Stimulated activated CD4-positive, alpha-beta T cell treated with anti-CD3 and anti-CD28 coated beads, TNF-alpha, amount 100 ng/mL, for 24 hours (primary cell): ENCODE data around the gene CD300E.
"Not testable (repeated sequence)": the region's sequence is repeated elsewhere in the genome, so short reads cannot be mapped to it uniquely, and the experiment has no call there.

ENCODE experiments used
- DNase-seq, 3 experiments: peaks; one replicate each; pipeline ENCODE4 v3.0.0-alpha.2; 2020; ENCODE audit warnings: low read depth in 3 of 3

Gene CD300E

GRCh38 chr17:74635418-74635817, 11.9 kb upstream of the CD300E start:
- DNase-seq, result no peak

GRCh38 chr17:74633326-74633725, 9.8 kb upstream of the CD300E start:
- DNase-seq, result no peak

- DNase-seq, result no peak
Measured at GRCh38 chr17:74632617-74633016, 9.1 kb upstream of the CD300E start.

- no peak for DNase-seq
Measured at GRCh38 chr17:74631468-74632450, 8.2 kb upstream of the CD300E start.

- not testable (repeated sequence) for DNase-seq
Measured at GRCh38 chr17:74630251-74630650, 6.7 kb upstream of the CD300E start.

- no peak for DNase-seq
Measured at GRCh38 chr17:74625661-74626060, 2.1 kb upstream of the CD300E start.

- DNase-seq, result no peak
Measured at GRCh38 chr17:74624131-74624530, 593 bp upstream of the CD300E start.

GRCh38 chr17:74619077-74619673, 4.4 kb downstream of the CD300E start:
- DNase-seq, result no peak

- no peak for DNase-seq
Measured at GRCh38 chr17:74618451-74618850, 5.1 kb downstream of the CD300E start.

- no peak for DNase-seq
Measured at GRCh38 chr17:74616696-74617095, 6.8 kb downstream of the CD300E start.

GRCh38 chr17:74612046-74612445, 11.5 kb downstream of the CD300E start:
- DNase-seq, result no peak

- no peak for DNase-seq
Measured at GRCh38 chr17:74610108-74610507, 13.4 kb downstream of the CD300E start.

- DNase-seq, result no peak
Measured at GRCh38 chr17:74608511-74608910, 15.0 kb downstream of the CD300E start.

- DNase-seq, result no peak
Measured at GRCh38 chr17:74607221-74607620, 16.3 kb downstream of the CD300E start.

GRCh38 chr17:74606050-74606449, 17.5 kb downstream of the CD300E start:
- DNase-seq, result no peak

- DNase-seq, result no peak
Measured at GRCh38 chr17:74605361-74605760, 18.2 kb downstream of the CD300E start.

- DNase-seq, result no peak
Measured at GRCh38 chr17:74604761-74605160, 18.8 kb downstream of the CD300E start.

GRCh38 chr17:74604200-74604599, 19.3 kb downstream of the CD300E start:
- no peak for DNase-seq

GRCh38 chr17:74603746-74604145, 19.8 kb downstream of the CD300E start:
- DNase-seq, result no peak

GRCh38 chr17:74603037-74603635, 20.4 kb downstream of the CD300E start:
- DNase-seq, result no peak

- peak in 2 of 3 experiments; percentile 2 to 17 for DNase-seq
Measured at GRCh38 chr17:74601944-74602572, 21.5 kb downstream of the CD300E start.

GRCh38 chr17:74599448-74599939, 24.0 kb downstream of the CD300E start:
- no peak for DNase-seq
